Measurements from ENCODE around the gene TLCD3A. TPM values are rescaled to one million over a fixed set of nuclear protein-coding genes. Genes with fewer than 3 reads are reported as not detected.
A peak's percentile ranks its signal among the peaks of the same experiment; 100 is the strongest.
"Not testable (repeated sequence)": the region's sequence is repeated elsewhere in the genome, so short reads cannot be mapped to it uniquely, and the experiment has no call there.

TLCD3A gene
- polyA plus RNA-seq (2014; cell fraction: cytosol; rRNA removed), result 11.3 and 14.6 TPM in 2 replicates
- polyA plus RNA-seq (2014; cell fraction: nucleus; rRNA removed), result 10.8 and 18.1 TPM in 2 replicates

DNA sequence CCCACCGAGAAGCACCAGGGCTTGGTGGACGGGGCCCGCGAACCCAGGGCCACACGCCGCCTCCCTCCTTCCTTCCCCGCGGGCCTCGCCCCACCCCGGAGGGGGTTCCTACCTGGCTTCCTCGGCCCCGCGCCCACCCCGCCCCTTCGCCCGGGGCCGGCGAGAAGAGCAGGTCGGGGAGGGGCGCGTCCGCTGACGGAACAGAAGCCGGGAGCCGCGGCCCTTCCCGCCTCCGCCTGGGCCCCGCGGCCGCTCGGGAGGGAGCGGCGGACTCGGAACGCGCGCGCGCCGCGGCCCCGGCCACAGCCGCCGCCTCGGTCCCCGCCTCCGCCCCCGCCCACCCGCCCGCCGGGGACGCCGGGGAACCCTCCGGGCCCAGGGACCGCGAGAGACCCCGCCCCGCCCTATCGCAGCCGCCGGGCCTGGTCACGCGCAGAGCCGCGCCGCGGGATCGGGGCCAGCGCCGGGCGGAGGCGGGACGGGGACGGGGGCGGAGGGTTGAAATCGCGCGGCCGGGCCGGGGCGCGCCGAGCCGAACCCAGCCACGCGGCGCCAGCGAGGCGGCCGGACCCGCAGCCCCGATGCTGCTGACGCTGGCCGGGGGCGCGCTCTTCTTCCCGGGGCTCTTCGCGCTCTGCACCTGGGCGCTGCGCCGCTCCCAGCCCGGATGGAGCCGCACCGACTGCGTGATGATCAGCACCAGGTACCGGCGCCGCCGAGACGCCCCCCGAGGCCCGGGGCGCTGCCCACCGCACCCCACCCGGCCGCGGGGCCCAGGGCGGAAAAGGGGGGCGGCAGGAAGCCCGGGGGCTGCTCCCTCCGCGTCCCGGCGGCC, at the start of gene TLCD3A:
Gene TLCD3A, plus strand, starts transcription at position 530 of the 835 bp plus-strand sequence. Its CDS starts 52 bp downstream, at position 582.
- DNase-seq (ENCODE audit: low spot score), result peak; percentile 41

GRCh38 chr17:683040-683439, 49.4 kb upstream of the TLCD3A start:
- DNase-seq (ENCODE audit: low spot score), result no peak

GRCh38 chr17:683499-684254, 48.7 kb upstream of the TLCD3A start:
- no peak for DNase-seq (ENCODE audit: low spot score)

DNA sequence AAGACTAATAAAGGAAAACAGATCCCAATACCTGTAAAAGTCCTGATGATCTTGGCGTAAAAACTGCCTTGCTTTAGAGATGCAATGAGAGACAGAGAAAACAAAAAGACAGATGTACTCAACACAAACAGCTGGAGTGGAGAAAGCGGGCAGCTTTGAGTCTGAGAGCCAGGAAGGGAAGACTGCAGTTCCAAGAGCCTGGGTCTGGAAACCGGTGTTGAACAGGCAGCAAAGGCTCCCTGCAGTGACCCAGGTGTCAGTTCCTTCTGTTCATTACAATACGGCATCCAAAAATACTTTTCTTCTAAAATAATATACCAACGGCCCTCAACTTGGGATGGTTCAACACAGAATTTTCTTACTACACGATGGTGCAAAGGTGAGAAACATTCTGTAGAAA, 47.4 kb upstream of the TLCD3A start:
- DNase-seq (ENCODE audit: low spot score), result no peak

DNA sequence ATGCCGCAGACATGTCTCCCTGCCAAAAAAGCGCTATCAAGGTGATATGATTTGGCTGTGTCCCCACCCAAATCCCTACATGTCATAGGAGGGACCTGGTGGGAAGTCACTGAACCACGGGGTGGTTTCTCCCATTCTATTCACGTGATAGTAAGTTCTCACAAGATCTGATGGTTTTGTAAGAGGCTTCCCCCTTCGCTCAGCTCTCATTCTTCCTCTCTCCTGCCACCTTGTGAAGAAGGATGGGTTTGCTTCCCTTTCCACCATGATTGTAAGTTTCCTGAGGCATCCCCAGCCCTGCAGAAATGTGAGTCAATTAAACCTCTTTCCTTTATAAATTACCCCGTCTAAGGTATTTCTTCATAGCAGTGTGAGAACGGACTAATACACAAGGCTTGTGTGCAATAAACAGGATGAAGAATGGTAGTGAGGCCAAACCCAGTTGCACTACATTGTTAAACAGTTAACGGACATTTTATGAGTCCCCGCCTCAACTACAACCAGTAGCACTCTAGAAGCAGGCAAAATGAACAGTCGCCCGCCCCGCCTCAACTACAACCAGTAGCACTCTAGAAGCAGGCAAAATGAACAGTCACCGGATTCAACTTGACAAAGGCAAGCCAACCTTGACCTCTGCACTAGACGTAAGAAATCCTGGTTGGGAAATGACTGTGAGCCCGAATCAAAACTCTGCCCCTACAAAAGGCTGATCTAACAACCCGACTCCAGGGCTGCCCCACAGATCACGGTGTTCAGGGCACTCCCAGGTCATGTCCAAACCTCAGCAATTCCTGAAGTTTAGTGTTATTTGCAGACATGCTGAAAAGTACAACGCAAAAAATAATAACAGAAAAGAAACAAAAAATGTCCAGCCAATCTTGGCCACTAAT, 44.1 kb upstream of the TLCD3A start:
- peak; percentile 21 for DNase-seq (ENCODE audit: low spot score)

- no peak for DNase-seq (ENCODE audit: low spot score)
Measured at GRCh38 chr17:689556-690275, 42.7 kb upstream of the TLCD3A start.

- no peak for DNase-seq (ENCODE audit: low spot score)
Measured at GRCh38 chr17:690361-690760, 42.0 kb upstream of the TLCD3A start.

DNA sequence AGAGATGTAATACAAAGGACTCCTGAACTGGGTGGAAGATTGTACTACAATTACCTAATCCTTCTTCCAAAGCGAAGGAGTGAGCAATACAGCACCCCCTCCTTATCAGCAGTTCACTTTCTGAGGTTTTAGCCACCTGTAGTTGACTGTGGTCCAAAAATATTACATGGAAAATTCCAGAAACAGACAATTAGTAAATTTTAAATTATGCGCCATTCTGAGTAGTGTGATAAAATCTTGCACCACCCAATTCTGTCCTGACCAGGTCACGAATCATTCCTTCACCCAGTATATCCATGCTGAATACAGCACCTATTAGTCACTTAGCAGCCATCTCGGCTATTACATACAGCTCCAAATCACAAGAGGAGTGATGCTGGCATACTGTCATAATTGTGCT, 41.0 kb upstream of the TLCD3A start:
- DNase-seq (ENCODE audit: low spot score), result no peak

- DNase-seq (ENCODE audit: low spot score), result no peak
Measured at GRCh38 chr17:692116-692515, 40.3 kb upstream of the TLCD3A start.

- no peak for DNase-seq (ENCODE audit: low spot score)
Measured at GRCh38 chr17:693791-694638, 38.4 kb upstream of the TLCD3A start.

DNA sequence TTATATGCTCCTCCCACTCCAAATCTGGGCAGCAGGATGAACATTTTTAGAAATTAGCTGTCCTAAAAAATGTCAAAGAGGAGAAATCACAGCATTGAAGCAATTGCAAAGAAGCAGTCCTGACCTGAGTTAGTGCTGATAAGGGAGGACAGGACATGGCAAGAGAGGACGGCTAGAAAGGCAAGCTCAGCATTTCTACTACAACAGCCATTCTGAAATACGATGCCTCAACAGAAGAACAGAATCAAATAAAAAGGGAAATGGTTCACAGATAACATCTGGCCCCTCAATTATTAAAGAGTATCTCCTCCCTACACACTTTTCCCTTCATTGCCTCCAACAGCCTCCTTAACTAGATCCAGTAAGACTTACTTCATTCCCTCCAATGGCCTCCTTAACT, 36.0 kb upstream of the TLCD3A start:
- peak; percentile 66 for DNase-seq (ENCODE audit: low spot score)

DNA sequence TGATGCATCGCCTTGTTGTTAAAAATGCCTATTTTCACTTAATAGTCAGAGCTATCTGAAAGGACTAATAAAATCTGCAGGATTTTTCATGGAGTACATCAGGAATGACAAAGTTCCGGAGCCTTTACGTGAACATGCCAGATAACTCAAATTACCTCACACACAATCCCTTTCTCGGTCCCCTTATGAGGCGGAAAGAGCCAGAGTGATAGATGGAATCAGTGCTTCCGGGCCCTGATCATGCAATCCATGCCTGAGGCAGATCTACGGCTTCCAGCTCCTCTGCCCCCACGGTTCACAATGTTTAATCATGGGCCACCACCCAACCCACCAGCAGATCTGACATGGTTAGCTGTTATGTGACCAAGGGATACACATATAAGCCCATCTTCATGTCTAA, 34.7 kb upstream of the TLCD3A start:
- no peak for DNase-seq (ENCODE audit: low spot score)

DNA sequence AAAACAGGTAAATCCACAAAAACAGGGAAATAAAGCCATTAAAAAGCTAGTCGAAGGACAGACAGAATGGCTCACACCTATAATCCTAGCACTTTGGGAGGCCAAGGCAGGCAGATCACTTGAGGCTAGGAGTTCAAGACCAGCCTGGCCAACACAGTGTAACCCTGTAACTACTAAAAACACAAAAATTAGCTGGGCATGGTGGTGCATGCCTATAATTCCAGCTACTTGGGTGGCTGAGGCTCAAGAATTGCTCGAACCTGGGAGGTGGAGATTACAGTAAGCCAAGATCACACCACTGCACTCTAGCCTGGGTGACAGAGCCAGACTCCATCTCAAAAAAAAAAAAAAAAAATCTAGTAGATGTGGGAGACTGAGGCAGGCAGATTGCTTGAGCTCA, 34.3 kb upstream of the TLCD3A start:
- DNase-seq (ENCODE audit: low spot score), result not testable (repeated sequence)

GRCh38 chr17:699345-699744, 33.1 kb upstream of the TLCD3A start:
- DNase-seq (ENCODE audit: low spot score), result no peak

- DNase-seq (ENCODE audit: low spot score), result peak; percentile 45
Measured at GRCh38 chr17:700504-701094, 31.8 kb upstream of the TLCD3A start.

DNA sequence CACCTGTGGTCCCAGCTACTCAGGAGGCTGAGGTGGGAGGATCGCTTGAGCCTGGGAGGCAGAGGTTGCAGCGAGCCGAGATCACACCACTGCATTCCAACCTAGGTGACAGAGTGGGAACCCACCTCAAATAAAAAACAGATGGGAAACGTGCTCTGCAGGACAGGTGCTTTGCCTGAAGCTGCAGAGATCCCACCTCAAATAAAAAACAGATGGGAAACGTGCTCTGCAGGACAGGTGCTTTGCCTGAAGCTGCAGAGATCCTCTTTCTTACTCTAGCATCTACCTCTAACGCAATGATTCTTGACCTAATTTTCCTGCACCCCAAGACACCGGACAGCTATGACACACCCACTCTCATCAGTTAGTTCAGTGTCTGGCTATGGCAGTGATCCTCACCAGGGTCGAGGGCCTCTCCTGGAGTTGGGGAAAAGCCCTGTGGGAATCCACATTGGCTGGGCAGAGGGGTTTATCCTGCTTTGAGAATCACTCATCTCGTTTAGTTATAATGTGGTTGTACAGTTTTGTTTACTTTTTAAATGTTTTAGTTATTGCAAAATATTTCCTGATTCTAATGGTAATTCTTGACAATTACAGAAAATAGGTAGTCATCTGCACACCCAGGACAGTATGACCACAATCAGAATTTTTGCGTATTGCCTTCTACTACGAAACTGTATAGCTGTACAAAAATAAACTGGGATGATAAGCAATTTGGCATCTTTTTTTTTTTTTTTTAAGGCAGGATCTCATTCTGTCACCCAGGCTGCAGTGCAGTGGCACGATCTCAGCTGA, 29.1 kb upstream of the TLCD3A start:
- no peak for DNase-seq (ENCODE audit: low spot score)

DNA sequence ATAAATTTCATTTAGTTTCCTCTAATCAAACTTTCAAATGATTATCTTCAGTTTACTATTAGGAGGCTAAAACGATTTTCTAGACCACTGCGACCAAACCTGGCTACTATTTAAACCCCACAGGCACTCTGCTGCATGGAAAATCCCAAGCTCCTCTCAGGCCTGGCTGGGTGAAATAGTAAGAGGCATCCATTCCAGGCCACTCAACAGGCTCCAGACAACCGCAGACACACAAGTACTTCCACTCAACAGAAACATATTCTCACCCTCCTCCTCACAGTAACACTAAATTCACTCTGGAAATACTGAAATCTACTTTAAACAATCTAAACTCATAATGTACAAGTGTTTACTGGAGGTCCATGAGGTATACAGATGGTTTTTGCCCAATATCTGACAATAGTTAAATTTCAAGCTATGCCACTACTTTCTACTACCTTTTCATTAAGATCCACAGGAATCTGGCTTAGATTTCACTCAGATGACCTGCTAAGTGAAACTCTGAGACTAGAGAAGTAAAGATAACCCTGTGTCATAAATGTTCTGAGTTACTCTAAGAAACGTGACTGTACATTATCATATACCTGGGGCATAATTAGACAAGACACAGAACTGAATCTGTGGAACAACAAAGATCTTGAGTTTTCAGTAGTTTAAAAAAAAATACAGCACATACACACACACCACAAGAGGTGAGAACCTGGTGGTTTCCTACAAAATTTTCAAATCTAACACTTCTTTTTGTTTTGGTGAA, 28.1 kb upstream of the TLCD3A start:
- peak; percentile 64 for DNase-seq (ENCODE audit: low spot score)

GRCh38 chr17:705011-705410, 27.4 kb upstream of the TLCD3A start:
- no peak for DNase-seq (ENCODE audit: low spot score)

Data from SK-N-DZ (cell line).